Loucy (cell line): ENCODE results near the gene CBX8.

ENCODE experiments used
- EZH2phosphoT487 ChIP-seq: fragments of 200-600 bp; IDR thresholded peaks from 2 replicates; pipeline ENCODE4 v1.6.1; 2018; ENCODE audit warnings: antibody characterized with exemption, mild to moderate bottlenecking, moderate library complexity, borderline replicate concordance
- TF ChIP-seq, protein P1 (sequence below): fragments of 200-600 bp; sonication (generic); conservative IDR thresholded peaks from 2 replicates; pipeline ENCODE4 v1.5.1; 2014; ENCODE audit warnings: mild to moderate bottlenecking, antibody characterized with exemption, low read length

DNA sequence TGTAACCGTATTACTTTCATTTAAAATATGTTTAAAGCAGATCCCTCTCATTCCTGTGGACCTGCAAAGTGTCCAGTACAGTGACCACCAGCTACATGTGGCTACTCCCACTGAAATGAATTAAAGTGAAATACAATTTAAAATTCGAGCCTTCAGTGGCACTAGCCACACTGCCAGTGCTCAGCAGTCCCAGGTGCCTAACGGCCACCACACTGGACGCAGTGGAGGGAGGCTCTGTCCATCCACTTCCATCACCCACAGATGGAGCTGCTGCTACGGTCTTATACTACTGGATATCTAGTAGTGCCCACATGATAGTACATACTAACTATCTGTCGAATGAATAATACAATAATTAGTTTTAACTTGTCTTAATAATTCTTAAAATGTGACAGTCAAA is 21.2 kb downstream of the CBX8 start:
- TF ChIP-seq, protein P1, sequence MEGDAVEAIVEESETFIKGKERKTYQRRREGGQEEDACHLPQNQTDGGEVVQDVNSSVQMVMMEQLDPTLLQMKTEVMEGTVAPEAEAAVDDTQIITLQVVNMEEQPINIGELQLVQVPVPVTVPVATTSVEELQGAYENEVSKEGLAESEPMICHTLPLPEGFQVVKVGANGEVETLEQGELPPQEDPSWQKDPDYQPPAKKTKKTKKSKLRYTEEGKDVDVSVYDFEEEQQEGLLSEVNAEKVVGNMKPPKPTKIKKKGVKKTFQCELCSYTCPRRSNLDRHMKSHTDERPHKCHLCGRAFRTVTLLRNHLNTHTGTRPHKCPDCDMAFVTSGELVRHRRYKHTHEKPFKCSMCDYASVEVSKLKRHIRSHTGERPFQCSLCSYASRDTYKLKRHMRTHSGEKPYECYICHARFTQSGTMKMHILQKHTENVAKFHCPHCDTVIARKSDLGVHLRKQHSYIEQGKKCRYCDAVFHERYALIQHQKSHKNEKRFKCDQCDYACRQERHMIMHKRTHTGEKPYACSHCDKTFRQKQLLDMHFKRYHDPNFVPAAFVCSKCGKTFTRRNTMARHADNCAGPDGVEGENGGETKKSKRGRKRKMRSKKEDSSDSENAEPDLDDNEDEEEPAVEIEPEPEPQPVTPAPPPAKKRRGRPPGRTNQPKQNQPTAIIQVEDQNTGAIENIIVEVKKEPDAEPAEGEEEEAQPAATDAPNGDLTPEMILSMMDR, result no peak
- TF ChIP-seq EZH2phosphoT487, result no peak
